Activated T-cell treated with anti-CD3 and anti-CD28 coated beads for 48 hours (primary cell): Measurements from ENCODE around the gene CBL.
"Not testable (repeated sequence)": the region's sequence is repeated elsewhere in the genome, so short reads cannot be mapped to it uniquely, and the experiment has no call there.

Source experiments
- DNase-seq: peaks from one replicate; pipeline ENCODE4 v3.0.0-alpha.2; 2020; ENCODE audit warnings: low read depth

Gene CBL

DNA sequence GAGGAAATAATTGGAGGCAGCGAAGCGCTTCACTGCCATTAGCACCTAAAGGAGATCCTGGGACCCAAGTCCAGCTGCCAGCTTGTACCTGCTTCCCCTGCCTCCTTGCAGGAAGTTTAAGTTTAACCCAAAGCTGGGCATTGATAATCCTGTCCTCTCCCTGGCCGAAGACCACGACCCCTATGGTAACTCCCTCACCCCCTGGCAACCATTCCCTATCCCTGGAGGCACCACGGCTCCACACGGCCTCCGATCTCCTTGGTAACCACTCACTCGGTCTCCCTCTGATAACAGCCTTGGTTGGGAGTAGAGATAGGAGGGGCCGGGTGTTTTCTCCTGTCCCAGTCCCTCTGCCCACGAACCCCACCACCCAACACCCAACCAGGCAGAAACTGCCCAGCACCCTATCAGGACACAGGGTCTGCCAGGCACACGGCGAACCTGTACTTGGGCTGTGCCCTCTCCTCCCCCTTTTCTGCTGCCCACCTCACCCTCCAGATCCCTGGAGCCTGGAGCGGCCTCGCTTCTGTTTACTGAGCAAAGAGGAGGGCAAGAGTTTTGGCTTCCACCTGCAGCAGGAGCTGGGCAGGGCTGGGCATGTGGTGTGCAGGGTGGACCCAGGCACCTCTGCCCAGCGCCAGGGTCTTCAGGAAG, 20.0 kb upstream of the CBL start:
- no peak for DNase-seq

DNA sequence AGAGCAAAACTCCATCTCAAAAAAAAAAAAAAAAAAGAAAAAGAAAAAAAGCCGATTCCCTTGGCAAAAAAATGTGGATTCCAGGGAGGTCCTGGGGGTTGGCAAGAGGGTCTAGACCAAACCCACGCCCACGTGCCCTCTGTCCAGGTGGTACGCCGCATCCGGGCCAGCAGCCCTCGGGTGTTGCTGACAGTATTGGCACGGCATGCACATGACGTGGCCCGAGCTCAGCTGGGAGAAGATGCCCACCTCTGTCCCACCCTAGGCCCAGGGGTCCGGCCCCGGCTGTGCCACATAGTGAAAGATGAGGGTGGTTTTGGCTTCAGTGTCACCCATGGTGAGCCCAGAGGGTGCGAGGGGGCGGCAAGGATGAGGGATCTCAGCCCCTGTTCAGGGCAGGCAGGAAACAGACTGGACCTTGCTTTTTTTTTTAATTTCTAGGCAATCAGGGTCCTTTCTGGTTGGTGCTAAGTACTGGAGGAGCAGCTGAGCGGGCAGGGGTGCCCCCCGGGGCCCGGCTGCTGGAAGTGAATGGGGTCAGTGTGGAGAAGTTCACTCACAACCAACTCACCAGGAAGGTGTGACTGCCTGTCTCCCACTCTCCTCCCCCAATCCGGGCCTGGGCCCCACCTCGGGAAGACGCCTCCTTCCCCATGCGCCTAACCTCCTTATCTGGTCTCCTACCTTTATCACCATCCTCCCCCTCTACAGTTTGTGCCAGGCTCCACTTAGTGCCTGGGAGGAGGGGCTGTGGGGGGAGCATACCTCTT, 18.8 kb upstream of the CBL start:
- DNase-seq: no peak

DNA sequence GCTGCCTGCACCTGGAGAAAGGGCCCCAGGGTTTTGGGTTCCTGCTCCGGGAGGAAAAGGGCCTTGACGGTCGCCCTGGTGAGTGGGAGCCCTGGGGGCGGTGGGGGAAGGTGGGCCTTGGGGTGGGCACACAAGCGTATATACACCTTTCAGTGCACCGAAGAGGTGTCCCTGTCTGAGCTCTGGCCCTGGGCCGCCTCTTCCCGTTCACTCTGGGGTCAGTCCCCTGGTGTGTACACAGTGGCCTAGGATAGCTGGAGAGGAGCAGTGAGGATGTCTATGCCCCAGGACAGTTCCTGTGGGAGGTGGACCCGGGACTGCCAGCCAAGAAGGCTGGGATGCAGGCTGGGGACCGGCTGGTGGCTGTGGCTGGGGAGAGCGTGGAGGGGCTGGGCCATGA, 18.1 kb upstream of the CBL start:
- no peak for DNase-seq

DNA sequence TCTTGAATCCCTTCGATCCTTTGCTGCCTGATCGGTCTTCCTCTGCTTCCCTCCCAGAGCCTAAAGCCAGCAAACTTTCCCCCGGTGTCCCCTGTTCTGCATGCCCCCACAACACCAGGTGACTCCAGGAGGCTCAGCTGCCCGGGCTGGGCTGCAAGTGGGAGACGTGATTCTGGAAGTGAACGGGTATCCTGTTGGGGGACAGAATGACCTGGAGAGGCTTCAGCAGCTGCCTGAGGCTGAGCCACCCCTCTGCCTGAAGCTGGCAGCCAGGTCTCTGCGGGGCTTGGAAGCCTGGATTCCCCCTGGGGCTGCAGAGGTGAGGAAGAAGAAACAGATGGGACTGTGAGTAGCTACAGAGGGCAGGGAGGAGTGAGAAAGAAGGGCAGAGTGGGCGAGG, 17.3 kb upstream of the CBL start:
- DNase-seq: no peak

DNA sequence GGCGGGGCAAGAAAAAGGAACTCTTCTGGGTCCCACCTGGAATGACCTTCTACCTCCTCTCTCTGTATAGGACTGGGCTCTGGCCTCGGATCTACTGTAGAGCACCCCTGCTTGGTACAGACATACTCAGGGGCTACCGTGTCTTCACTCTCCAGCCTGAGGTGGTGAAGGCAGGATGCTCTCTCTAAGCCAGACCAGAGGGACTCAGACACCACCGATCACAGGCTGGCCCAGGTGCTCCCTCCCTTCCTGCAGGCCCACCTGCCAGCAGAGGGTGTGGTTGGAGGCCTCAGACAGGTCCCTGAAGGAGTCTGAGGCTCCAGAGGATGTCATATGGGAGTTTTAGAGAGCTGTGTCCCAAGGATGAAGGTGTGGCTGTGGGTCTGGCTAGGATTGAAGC, 16.7 kb upstream of the CBL start:
- no peak for DNase-seq

DNA sequence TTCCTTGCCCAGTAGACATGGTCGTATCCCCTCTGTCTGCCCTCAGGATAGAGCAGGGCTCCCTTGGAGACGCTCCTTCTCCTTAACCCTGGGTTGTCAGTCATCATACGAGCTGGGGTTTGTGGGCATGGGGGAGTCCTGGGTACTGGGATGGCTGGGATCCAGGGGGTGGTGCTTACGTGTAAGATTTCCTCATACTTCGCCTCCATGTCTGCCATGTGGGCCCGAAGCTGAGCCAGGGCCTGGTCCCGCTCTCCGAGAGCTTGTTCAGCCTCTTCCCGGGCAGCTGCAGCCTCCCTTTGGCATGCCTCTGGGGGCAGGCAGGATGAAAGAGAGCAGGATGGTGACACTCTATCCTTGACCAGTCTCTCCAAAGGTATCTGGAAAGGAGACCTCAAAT, 15.6 kb upstream of the CBL start:
- no peak for DNase-seq

DNA sequence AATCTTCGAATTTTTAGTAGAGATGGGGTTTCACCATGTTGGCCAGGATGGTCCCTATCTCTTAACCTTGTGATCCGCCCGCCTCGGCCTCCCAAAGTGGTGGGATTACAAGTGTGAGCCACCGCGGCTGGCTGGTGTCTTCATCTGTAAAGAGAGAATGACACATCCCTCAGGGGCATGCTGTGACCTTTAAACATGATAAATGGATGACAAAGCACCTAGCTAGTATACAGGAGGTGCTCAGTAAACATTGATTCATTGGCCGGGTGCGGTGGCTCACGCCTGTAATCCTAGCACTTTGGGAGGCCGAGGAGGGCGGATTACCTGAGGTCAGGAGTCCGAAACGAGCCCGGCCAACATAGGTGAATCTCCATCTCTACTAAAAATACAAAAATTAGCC, 14.9 kb upstream of the CBL start:
- not testable (repeated sequence) for DNase-seq

DNA sequence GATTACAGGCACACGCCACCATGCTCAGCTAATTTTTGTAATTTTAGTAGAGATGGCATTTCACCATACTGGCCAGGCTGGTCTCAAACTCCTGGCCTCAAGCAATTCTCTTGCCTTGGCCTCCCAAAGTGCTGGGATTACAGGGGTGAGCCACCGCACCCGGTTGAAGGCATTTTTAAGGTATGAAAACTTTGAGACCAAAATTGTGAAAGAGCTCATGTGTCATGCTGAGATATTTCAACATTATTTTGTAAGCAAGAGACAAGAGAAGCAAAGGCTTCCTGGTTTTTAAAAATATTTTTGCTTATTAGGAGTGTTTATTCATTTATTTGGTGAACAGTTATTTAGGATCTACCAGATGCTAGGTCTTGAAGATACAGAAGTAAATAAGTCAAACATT, 14.0 kb upstream of the CBL start:
- DNase-seq: no peak

DNA sequence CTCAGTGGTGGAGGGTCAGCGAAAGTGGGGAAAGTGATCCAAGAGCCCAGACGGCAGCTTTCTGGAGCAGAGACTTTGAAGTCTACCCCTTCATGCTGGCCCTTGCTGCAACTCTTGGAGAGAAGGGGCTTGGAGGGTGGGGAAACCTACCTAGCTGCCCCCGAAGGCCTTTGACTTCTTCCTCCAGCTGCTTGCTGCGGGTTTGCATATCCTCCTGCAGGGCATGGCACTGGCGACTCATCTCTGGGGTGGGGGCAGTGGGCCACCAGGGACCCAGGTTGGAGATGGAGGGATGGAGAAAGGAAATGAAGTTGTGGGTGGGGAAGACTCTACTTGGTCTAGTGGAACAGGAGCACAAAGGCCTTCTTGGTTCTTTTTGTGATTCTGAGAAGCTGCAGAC, 13.1 kb upstream of the CBL start:
- DNase-seq: no peak

DNA sequence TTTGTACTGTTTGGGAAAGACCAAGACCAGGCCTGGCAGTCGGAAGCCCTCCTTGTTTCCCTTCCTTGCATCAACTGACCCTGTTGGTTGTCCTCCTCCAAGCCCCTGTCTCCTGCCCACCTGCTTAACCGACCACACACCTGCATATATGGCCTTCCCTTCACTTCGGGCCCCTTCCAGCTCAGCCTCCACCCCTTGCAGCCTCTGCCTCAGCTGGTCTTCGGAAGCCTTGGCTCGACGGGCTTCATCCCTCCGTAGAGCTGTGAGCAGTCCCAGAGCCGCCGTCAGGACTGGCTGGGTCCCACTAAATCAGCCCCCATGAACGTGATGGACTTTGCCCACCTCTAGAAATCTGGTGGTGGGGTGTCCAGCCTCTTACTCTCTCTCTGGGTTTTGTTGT, 12.5 kb upstream of the CBL start:
- no peak for DNase-seq

DNA sequence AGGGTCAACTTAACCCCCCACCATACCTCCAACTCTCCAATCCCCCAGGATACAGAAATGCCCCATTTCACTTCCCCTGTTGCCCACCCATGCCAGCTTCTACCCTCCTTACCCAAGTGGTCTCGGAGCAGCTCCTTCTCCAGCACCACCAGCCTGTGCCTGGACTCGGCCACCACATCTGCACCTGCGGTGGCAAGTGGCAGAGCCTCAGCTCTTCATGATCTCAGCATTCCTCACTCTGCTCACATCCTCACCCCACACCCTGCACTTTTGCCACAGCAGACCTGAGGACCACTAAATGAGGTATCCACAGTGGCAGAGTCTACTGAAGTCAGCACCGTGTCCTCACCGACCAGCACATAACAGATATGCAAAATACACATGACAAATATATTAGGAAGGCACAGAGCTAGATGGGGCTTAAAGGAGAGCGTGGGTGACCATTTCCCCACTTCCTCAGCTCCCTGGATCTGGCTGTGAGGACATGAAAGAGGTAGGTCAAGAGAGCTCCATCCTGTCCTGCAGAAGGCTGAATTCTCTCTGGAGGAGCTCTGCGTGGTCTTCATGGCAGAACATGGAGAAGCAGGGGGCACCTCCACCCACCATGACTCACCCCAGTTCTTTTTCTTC, 11.2 kb upstream of the CBL start:
- no peak for DNase-seq

DNA sequence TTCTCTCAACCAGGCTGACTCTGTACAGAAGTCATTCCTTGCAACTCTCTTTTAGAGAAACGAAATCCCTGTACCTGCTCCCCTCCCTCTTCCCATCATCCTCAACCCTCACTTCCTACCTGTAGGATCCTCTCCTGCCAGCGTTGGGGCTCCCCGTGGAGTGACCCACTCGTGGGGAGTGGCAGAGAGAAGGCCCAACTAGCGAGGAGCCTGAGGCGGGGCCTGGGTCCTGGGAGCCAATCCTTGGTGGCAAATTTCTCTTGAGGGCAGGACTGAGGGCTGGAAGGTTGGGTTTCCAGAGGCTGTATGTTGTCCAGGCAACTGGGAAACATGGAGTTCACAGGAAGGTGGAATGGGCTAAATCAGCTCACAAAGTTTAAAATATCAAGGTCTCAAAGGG, 10.5 kb upstream of the CBL start:
- no peak for DNase-seq

DNA sequence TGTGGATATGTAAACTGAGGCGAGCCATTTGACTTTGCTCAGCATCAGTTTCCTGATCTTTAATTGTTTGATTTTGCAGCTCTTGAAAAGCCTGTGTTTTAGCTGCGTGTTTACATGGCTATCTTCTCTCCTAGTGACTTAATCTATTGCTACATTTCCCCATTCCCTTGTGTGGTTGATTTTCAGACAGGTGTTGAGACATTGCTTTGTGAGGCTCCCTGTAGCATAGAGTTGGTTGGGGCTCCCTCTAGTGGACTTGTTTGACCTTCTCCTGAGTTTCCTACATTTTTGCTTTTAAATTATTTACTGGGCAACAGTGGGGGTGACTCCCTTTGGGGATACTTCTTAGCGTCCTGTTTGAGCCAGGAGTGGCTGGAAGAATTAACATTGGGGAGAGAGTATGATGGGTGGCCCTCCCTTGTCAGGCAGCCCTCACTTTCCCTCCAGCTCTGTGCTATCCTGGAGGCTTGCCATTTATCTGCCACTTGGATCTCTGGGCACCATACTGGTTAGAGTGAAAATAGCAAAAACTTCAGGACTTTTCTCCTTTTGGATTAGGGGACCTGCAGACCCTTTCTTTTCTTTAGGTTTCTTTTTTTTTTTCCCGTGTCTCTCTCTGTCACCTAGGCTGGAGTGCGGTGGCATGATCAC, 9.2 kb upstream of the CBL start:
- DNase-seq: peak; percentile 41

DNA sequence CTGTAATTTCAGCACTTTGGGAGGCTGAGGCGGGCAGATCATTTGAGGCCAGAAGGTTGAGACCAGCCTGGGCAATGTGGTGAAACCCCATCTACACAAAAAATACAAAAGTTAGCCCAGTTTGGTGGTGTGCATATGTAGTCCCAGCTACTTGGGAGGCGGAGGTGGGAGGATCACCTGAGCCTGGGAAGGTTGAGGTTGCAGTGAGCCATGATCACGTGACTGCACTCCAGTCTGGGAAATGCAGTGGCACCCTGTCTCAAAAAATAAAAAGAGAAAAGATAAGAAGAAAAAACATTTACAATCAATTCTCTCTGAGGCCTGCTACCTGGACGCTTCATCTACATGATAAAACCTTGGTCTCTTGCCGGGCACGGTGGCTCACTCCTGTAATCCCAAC, 7.2 kb upstream of the CBL start:
- no peak for DNase-seq

DNA sequence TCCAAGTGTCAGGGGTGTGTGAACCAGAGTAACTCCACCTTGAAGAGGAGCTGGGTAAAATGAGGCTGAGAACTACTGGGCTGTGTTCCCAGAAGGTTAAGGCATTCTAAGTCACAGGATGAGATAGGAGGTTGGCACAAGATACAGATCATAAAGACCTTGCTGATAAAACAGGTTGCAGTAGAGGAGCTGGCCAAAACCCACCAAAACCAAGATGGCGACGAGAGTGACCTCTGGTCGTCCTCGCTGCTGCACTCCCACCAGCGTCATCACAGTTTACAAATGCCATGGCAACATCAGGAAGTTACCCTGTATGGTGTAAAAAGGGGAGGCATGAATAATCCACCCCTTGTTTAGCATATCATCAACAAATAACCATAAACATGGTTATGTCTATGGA, 4.9 kb upstream of the CBL start:
- not testable (repeated sequence) for DNase-seq

DNA sequence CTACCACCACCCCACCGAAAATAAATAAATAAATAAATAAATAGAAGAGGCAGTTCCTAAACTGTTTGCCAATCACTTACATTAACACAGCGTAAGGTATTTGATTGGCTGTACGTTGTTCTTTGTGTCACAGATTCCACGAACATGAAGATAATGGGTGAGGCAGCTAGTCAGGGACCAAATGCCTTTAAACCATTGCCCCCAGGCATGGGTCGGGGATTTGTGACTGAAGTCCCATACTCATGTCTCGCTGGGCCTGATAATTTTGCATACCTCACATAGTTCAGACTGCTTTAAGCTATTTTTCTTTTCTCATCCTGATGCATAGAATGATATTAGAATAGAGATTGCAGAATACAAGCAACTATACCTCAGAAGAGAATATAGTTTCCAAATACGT, 3.6 kb upstream of the CBL start:
- DNase-seq: no peak

DNA sequence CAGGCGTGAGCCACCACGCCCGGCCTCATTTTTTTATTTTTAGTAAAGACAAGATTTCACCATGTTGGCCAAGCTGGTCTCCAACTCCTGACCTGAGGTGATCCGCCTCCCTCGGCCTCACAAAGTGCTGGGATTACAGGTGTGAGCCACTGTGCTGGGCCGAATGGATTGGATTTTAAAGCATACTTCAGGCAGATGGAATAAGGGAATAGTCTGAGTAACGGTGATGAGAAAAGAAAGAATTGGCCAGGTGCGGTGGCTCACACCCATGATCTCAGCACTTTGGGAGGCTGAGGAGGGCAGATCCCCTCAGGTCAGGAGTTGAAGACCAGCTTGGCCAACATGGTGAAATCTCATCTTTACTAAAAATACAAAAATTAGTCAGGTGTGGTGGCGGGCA, 2.1 kb upstream of the CBL start:
- DNase-seq: no peak

DNA sequence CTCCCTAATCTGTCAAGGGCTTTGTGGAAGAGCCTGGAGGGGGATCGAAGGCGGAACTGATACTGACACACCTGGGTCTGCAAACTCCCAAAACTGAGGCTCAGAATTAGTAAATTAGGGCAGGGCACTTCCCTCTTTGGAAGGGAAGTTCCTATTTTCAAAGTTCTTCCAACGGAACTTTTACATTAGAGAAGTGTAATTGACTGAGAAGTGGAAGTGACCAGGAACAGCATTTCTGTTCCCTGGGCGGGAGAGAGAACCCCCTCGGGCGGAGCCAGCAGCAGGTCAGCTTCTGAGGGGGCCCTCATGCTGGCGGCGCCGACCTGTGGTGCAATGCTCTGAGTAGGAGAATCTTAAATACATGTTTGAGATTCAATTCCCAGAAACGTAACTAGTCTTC, 1.1 kb upstream of the CBL start:
- no peak for DNase-seq

DNA sequence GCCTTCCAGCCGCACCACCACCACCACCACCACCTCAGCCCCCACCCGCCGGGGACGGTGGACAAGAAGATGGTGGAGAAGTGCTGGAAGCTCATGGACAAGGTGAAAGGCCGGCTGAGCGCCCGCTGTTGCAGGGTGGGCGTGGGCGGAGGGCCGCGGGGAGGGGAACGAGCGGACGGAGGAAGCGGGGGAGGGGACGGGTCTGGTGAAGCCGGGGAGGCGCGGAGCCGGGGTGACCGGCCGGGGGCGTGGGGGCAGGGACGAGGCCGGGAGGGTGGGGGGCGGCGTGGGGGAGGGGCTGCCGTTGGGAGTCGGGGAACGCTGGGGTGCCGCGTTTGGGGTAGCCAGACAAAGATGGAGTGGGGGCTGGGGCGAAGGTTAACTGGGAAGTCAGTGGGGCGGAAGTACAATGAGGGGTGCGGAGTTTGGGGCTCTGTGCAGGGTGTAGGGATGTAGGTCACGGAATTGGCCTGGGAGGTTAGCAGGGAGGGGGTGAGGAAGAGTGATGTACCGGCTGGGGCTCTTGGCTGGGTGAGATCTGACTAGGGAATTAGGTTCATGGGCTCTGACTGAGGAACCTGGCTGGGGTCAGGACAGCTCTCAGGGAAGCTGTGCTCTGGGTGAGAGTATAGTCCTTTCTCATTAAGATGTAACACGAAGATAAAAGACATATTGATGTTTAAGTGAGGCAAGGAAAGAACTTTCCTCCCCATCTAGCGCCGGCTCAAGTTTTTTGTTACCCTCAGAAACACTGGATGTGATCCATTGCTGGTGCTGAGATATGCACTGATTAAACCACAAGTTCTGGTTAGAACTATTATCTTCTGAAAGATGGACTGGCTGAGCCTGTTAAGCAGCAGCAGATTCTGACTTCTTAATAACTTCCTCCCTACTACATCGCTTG, 624 bp downstream of the CBL start:
- DNase-seq: peak; percentile 40

DNA sequence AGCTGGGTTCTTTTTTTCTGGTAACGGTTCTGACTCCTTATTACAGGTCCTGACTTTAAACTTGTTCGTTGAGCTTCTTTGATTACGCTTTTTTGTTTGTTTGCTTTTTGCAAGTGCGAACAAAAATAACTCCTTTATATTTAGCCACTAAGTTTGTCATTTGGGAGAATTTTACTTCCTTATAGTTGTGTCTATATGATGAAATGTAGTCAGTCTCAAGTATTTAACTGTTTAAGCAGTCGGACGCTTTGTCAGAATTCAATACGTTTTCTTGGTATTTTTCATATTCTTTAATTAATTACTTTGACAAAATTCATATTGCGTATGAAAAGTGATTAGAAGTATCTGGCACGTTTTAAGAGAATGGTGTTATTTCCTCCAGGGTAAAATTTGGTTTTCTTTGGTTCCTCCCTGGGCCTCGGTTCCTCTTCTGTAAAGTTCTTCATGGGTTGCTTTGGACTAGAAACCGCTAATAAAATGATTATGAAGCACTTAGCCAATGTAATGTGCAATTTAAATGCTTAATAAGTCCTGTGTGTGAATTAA, 1.3 kb downstream of the CBL start:
- DNase-seq: no peak

DNA sequence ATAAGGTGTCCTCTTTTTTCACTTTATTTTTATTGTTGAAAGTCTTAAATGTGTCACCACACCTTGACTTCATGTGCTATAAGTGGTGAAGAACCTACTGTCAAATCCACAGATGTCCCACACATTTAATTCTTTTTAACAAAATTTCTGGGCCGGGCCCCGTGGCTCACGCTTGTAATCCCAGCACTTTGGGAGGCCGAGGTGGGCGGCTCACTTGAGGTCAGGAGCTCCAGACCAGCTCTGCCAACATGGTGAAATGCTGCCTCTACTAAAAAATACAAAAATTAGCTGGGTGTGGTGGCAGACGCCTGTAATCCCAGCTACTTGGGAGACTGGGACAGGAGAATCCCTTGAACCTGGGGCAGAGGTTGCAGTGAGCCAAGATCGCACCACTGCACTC, 3.0 kb downstream of the CBL start:
- no peak for DNase-seq

DNA sequence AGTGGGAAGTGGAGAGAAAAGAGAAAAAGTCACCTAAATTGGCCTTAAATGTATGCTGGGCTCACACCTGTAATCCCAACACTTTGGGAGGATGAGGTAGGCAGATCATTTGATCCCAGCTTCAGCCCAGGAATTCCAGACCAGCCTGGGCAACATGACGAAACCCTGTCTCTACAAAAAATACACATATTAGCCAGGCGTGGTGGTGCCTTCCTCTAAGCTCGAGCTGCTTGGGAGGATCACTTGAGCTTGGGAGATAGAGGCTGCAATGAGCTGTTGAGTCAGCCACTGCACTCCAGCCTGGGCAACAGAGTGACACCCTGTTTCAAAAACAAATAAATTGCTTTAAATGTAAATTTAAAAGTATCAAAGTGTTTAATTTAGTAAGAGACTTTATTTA, 3.9 kb downstream of the CBL start:
- no peak for DNase-seq
